GM18870 (cell line): ENCODE measurements around the gene SORBS1.
A peak's percentile ranks its signal among the peaks of the same experiment; 100 is the strongest.

Experiments used
- ATAC-seq: cut with Tn5 transposase; IDR thresholded peaks from one replicate; pipeline ENCODE4 v1.9.1; 2021; ENCODE audit warnings: moderate library complexity; ENCODE audit not compliant: unreplicated experiment

Gene SORBS1

GRCh38 chr10:95303950-95304349 lies 257.2 kb downstream of the SORBS1 start:
- no peak for ATAC-seq

DNA sequence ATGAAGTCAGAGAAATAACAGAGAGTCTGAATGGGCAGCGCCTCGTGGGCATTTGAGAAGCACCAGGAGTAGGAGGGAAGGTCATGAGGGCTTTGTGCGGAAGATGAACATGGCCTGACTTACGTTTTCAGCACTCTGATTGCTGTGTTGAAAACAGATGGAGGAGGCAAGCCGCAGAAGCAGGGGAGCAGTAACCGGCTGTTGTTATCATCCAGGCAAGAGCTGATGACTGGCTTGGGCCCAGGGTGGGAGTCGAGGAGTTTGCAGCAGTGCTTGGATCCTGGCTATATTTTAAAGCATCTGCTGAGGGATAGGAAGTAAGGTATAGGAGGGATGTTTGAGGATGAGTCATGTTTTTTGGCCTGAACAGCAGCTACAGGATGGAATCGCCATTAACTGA lies 257.6 kb downstream of the SORBS1 start:
- ATAC-seq = no peak

DNA sequence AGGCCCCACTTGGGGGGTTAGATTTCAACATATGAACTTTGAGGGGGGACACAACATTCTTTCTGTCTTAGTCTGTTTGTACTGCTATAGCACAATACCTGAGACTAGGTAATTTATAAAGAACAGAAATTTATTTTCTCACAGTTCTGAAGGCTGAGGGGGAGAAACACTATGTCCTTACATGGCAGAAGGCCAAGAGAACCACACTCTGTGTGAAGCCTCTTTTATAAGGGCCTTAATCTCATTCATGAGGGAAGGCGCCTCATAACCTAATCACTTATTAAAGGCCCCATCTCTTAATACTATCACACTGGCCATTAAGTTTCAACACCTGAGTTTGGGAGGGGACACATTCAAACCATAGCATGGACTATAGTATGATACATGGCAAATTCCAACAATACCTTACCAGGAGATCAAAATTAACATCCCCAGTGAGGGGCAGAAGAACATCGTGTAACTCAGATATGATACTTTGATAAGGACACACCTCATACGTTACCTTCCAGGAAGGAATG lies 261.1 kb downstream of the SORBS1 start:
- no peak for ATAC-seq

GRCh38 chr10:95297402-95297801 lies 263.8 kb downstream of the SORBS1 start:
- ATAC-seq = peak; percentile 55

DNA sequence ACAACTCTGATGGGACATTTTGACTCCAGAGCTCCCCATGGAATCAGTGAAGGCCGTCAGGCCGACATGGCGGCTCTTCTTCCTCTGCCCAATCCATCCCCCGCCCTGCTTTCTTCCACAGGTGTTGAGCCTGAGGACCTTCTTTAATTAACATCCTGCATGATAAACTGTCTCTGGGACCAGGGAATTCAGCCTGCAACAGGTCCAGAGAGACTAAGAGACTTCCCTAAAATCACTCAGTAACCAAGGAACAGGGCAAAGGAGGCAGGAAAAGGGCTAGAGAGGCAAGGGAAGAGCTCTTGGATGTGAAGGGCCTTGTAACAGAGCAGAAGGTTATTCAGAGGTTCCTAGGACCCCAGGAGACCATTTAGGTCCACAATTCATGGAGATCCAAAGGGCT lies 264.4 kb downstream of the SORBS1 start:
- no peak for ATAC-seq

- peak; percentile 83 for ATAC-seq
These were observed 266.0 kb downstream of the SORBS1 start for GRCh38 chr10:95295031-95295755.

DNA sequence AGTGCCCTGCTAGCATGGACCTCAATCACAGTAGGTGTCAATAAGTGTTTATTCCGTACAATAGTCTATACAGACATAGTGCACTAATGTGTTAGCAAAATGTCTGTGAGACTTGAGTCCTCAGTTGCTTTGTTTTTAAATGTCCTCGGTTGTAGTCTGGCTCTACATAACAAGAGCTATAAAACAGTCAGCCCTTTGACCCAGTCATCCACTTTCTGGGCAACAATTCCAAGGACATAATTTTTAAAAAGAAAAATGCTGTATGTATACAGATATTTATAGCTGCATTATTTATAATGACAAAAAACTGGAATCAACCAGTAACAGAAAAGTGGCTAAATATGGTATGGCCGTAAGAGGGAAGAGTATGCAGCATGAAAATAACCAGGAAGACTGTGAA lies 267.5 kb downstream of the SORBS1 start:
- ATAC-seq = no peak

GRCh38 chr10:95291365-95292039 lies 269.7 kb downstream of the SORBS1 start:
- ATAC-seq = no peak

DNA sequence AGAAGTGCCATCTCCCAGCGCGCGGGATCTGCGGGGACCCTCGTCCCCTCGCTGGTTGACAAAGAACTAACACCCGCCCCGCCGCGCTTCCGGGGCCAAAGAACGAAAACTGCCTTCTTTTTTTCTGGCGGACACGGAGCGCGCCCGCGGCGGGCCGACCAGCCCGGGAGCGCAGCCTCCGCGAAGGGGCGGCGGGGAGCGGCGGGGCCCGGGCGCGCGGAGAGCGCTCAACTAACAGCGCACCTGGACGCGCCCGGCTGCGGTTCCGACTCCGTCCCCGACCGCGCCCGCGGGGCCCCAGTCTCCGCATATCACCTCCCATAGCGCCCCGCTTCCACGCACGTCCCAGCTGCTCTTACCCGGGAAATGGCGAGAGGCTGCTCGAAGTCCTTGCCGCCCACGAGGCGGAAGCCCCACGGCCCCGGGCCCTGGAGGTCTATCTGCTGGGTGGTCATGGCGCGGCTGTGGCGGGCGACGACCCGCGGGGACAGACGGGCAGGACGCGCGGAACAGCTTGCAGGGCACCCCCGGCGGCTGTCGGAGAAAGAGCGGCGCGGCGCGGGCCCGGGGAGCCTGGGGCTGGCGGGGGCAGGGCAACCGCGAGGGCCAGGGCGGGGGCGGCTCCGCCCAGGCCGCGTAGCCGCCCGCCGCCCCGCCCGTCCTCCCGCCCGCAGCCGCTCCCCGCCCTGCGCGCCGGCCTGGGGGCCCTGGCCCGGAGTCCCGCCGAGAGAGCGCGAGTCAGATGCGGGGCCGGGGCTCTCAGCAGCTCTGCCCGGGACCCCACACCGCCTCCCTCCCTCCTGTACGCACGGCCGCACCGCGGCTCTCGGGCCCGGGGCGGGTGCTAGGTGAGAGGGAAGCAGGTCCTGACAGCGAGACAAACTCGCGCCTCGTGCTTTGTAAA lies 270.5 kb downstream of the SORBS1 start, which contains the start of gene PDLIM1:
Gene PDLIM1 (minus strand): TSS at position 543 of the 904 bp plus-strand sequence. CDS start 88 bp downstream, at position 455.
- no peak for ATAC-seq

DNA sequence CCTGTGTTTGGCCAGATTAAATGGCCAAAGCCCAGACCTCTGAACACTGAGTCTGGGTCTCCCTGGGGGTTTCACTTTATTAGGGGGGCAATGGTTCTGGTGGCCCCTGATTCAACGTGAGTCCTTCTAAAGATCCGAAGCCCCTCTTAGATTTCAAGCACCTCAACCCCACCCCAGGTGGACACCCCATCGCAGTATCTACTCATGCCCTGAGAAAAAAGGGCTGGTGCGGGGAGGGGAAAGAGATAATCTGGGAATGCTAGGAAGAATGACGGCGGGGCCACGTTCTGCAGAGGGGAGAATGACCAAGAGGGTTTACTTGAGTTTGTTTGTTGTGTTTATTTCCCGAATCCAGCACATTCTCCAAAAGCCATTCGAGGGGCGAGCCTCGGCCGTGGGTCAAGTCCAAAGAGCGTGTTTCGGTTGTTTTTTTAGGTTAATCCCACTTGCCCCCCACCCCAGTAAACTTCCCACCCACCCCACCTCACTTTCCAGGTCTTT lies 271.2 kb downstream of the SORBS1 start:
- ATAC-seq = no peak

- ATAC-seq = no peak
These were observed 271.9 kb downstream of the SORBS1 start for GRCh38 chr10:95289003-95289920.

GRCh38 chr10:95288303-95288702 lies 272.9 kb downstream of the SORBS1 start:
- ATAC-seq = no peak

GRCh38 chr10:95287281-95287680 lies 273.9 kb downstream of the SORBS1 start:
- ATAC-seq = no peak

- no peak for ATAC-seq
These were observed 274.5 kb downstream of the SORBS1 start for GRCh38 chr10:95286707-95287106.

- ATAC-seq = no peak
These were observed 275.6 kb downstream of the SORBS1 start for GRCh38 chr10:95285556-95285955.

DNA sequence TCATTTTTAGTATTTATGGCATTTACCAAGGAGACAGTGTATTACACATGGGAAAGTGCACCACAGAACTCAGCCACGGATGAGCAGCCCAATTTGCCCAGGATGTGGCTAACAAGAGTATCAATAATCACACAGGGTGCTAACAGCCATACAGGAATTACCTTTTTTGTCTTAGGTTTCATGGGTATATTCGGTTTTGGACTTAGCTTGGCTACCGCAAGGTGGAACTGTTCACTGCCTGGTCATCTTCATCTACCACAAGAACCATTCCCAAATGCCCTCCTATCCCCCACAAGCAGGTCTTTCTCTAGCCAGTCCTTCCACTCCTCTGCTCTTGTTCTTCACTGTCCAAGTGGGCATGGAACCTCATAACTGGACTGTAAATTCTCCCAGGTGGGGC lies 276.4 kb downstream of the SORBS1 start:
- ATAC-seq = no peak

GRCh38 chr10:95282107-95282506 lies 279.1 kb downstream of the SORBS1 start:
- no peak for ATAC-seq

DNA sequence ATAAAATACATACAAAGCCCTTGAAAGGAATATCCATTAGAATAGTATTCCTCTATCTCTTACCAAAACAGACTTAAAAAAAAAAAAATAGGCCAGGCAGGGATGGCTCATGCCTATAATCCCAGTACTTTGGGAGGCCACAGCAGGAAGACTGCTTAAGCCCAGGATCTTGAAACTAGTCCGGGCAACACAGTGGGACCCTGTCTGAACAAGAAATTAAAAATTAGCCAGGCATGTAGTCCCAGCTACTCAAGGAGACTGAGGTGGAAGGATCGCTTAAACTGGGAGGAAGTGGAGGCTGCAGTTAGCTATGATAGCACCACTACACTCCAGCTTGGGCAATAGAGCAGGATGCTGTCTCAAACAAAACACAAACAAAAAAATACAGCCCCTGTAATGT lies 280.0 kb downstream of the SORBS1 start:
- no peak for ATAC-seq

- no peak for ATAC-seq
These were observed 280.5 kb downstream of the SORBS1 start for GRCh38 chr10:95280637-95281036.
